AG04450 (cell line): ENCODE measurements around the gene SPDYE5. TPM values are rescaled to one million over a fixed set of nuclear protein-coding genes. Genes with fewer than 3 reads are reported as not detected.

Experiments used
- CTCF ChIA-PET: fragments of 300-600, 350-600 bp; formaldehyde crosslinking; extraction: SDS; loops from one replicate; lab custom pipeline; 2022; ENCODE audit warnings: antibody characterized with exemption, inconsistent platforms; lab: Charles Lee
- POLR2A ChIA-PET: fragments of 350-600 bp; formaldehyde crosslinking; extraction: SDS; loops from one replicate; lab custom pipeline; 2021; ENCODE audit warnings: antibody characterized with exemption, inconsistent platforms; lab: Yijun Ruan, JAX
- DNase-seq: peaks from one replicate; pipeline ENCODE4 v3.0.0-alpha.2; 2011; ENCODE audit warnings: low read depth, low spot score
- H3K27ac ChIP-seq: one replicate; pipeline ENCODE4 v1.5.1; 2012; ENCODE audit warnings: low read depth, low read length, control low read depth
- H3K27me3 ChIP-seq: one replicate; pipeline ENCODE4 v1.6.0; 2012; ENCODE audit warnings: low read length; ENCODE audit not compliant: control insufficient read depth, insufficient read depth
- H3K4me3 ChIP-seq: 2 replicates; pipeline ENCODE4 v1.5.1; 2011; ENCODE audit warnings: mild to moderate bottlenecking, low read depth, low read length, control low read depth
- H3K9me3 ChIP-seq: 2 replicates; pipeline ENCODE4 v1.5.1; 2012; ENCODE audit warnings: low read length; ENCODE audit not compliant: control insufficient read depth, insufficient read depth
- CTCF ChIP-seq: IDR thresholded peaks from 2 replicates; pipeline ENCODE4 v1.5.1; 2011; ENCODE audit warnings: low read depth, low read length, control low read depth, inconsistent platforms
- polyA plus RNA-seq: library from polyadenylated mRNA; depleted of rRNA; stranded (reverse); fragments of >200 nt; gene quantifications from 2 replicates; pipeline ENCODE4 v1.2.3, GENCODE V29; 2011

The SPDYE5 gene
- polyA plus RNA-seq, 1 experiment = not detected

- no peak for DNase-seq
- H3K27ac ChIP-seq = no peak overlapping the region
- no peak overlapping the region for H3K4me3 ChIP-seq
- no peak for TF ChIP-seq CTCF
- no peaks in the 10 kb centered on the region for H3K9me3 ChIP-seq
- ChIA-PET POLR2A (interaction anchor here (0.6 kb wide), 1 partner anchor 137 kb away, joined by 3 read pairs; no protein-coding TSS in a partner anchor), CTCF (interaction anchor here (2.2 kb wide), 1 partner anchor 228 kb away, joined by 9 read pairs; no protein-coding TSS in a partner anchor)
- peaks cover 3% of the 10 kb centered on the region for H3K27me3 ChIP-seq
These were observed 41.8 kb downstream of the SPDYE5 start for GRCh38 chr7:75533926-75534325.

- Histone ChIP-seq H3K9me3 (no peaks in the 10 kb centered on the region), H3K4me3 (no peak overlapping the region), H3K27ac (no peak overlapping the region), H3K27me3 (peaks cover 3% of the 10 kb centered on the region)
- DNase-seq = peak; percentile 29
- CTCF ChIA-PET = interaction anchor here (2.2 kb wide), 1 partner anchor 228 kb away, joined by 9 read pairs; no protein-coding TSS in a partner anchor
- TF ChIP-seq CTCF = no peak
- POLR2A ChIA-PET = no interaction called here
These were observed 42.7 kb downstream of the SPDYE5 start for GRCh38 chr7:75534727-75535307.

- no peak for DNase-seq
- CTCF ChIA-PET = no interaction called here
- no peak for TF ChIP-seq CTCF
These were observed 44.4 kb downstream of the SPDYE5 start for GRCh38 chr7:75536491-75536890.

GRCh38 chr7:75536940-75537538 is 44.9 kb downstream of the SPDYE5 start:
- no peak overlapping the region for H3K4me3 ChIP-seq
- DNase-seq = no peak
- no peak for TF ChIP-seq CTCF
- H3K27me3 ChIP-seq = peaks cover 3% of the 10 kb centered on the region
- ChIA-PET POLR2A (interaction anchor here (0.6 kb wide), 1 partner anchor 217 kb away, joined by 6 read pairs; no protein-coding TSS in a partner anchor), CTCF (no interaction called here)
- H3K9me3 ChIP-seq = no peaks in the 10 kb centered on the region
- H3K27ac ChIP-seq = no peak overlapping the region

More at GRCh38 chr7:75536491-75536890, 44.4 kb downstream of the SPDYE5 start:
- Histone ChIP-seq H3K4me3 (no peak overlapping the region), H3K27me3 (peaks cover 3% of the 10 kb centered on the region), H3K9me3 (no peaks in the 10 kb centered on the region), H3K27ac (no peak overlapping the region)
- POLR2A ChIA-PET = interaction anchor here (0.6 kb wide), 1 partner anchor 217 kb away, joined by 6 read pairs; no protein-coding TSS in a partner anchor

GRCh38 chr7:75537731-75538130 is 45.6 kb downstream of the SPDYE5 start:
- POLR2A ChIA-PET = no interaction called here
- CTCF ChIA-PET = no interaction called here
- Histone ChIP-seq H3K9me3 (no peaks in the 10 kb centered on the region), H3K27me3 (peaks cover 3% of the 10 kb centered on the region), H3K27ac (no peak overlapping the region), H3K4me3 (no peak overlapping the region)
- no peak for TF ChIP-seq CTCF
- no peak for DNase-seq
